GM21619 (cell line): ENCODE data around the gene ARR3.
"Not testable (repeated sequence)": the region's sequence is repeated elsewhere in the genome, so short reads cannot be mapped to it uniquely, and the experiment has no call there.

Experiments
- ATAC-seq: cut with Tn5 transposase; IDR thresholded peaks from one replicate; pipeline ENCODE4 v1.9.1; 2021; ENCODE audit not compliant: unreplicated experiment

The ARR3 gene

GRCh38 chrX:70268034-70268433 lies at the start of gene ARR3:
Gene ARR3, plus strand, starts transcription at chrX:70268334. Its CDS starts 1,052 bp downstream, at chrX:70269386.
- no peak for ATAC-seq

GRCh38 chrX:70219938-70220764 lies 48.0 kb upstream of the ARR3 start:
- no peak for ATAC-seq

- ATAC-seq: no peak
Measured at GRCh38 chrX:70226048-70226447, 42.1 kb upstream of the ARR3 start.

GRCh38 chrX:70226687-70227086 lies 41.4 kb upstream of the ARR3 start:
- ATAC-seq: no peak

GRCh38 chrX:70231666-70232065 lies 36.5 kb upstream of the ARR3 start:
- ATAC-seq: no peak

GRCh38 chrX:70234355-70234754 lies 33.8 kb upstream of the ARR3 start, which contains the start of gene AWAT1:
Gene AWAT1, plus strand, starts transcription at chrX:70234655. Its CDS starts 41 bp downstream, at chrX:70234696.
- ATAC-seq: no peak

- ATAC-seq: no peak
Measured at GRCh38 chrX:70240751-70241150, 27.4 kb upstream of the ARR3 start.

- ATAC-seq: no peak
Measured at GRCh38 chrX:70241501-70241900, 26.6 kb upstream of the ARR3 start.

- ATAC-seq: not testable (repeated sequence)
Measured at GRCh38 chrX:70243601-70244000, 24.5 kb upstream of the ARR3 start.

- ATAC-seq: no peak
Measured at GRCh38 chrX:70244881-70245280, 23.3 kb upstream of the ARR3 start.

GRCh38 chrX:70247252-70247651 lies 20.9 kb upstream of the ARR3 start:
- ATAC-seq: no peak

GRCh38 chrX:70252491-70252890 lies 15.6 kb upstream of the ARR3 start:
- no peak for ATAC-seq

GRCh38 chrX:70253377-70254062 lies 14.6 kb upstream of the ARR3 start:
- no peak for ATAC-seq

- no peak for ATAC-seq
Measured at GRCh38 chrX:70254063-70254400, 14.1 kb upstream of the ARR3 start.

- no peak for ATAC-seq
Measured at GRCh38 chrX:70254909-70255308, 13.2 kb upstream of the ARR3 start.

GRCh38 chrX:70255452-70255851 lies 12.7 kb upstream of the ARR3 start:
- no peak for ATAC-seq

GRCh38 chrX:70257423-70258288 lies 10.5 kb upstream of the ARR3 start:
- ATAC-seq: no peak

GRCh38 chrX:70260104-70260503 lies 8.0 kb upstream of the ARR3 start, which contains the start of gene P2RY4:
Gene P2RY4, minus strand, starts transcription at chrX:70260204. Its CDS starts 580 bp downstream, at chrX:70259624.
- no peak for ATAC-seq

GRCh38 chrX:70262952-70263567 lies 5.1 kb upstream of the ARR3 start:
- ATAC-seq: no peak

- ATAC-seq: no peak
Measured at GRCh38 chrX:70264784-70265183, 3.4 kb upstream of the ARR3 start.

GRCh38 chrX:70274029-70274428 lies 5.9 kb downstream of the ARR3 start:
- not testable (repeated sequence) for ATAC-seq
